Tongue (tissue), 2 donors: ENCODE results near the gene BTBD10. TPM values are rescaled to one million over a fixed set of nuclear protein-coding genes. Genes with fewer than 3 reads are reported as not detected.
"Not testable (repeated sequence)": the region's sequence is repeated elsewhere in the genome, so short reads cannot be mapped to it uniquely, and the experiment has no call there.

Experiments used
- DNase-seq: peaks from one replicate; pipeline ENCODE4 v3.0.0-alpha.2; 2015
- total RNA-seq: library from RNA; depleted of rRNA; stranded (reverse); fragments of >200 nt; gene quantifications from one replicate; pipeline ENCODE4 v1.2.3, GENCODE V29; 2014

BTBD10 gene
- total RNA-seq, 1 donor from 2014 or later: 65.9 TPM

- DNase-seq: peak; percentile 76
These were observed 22.7 kb downstream of the BTBD10 start for GRCh38 chr11:13440100-13440855.

GRCh38 chr11:13438291-13438690 is 24.7 kb downstream of the BTBD10 start:
- no peak for DNase-seq

GRCh38 chr11:13436836-13437235 is 26.2 kb downstream of the BTBD10 start:
- not testable (repeated sequence) for DNase-seq

GRCh38 chr11:13434247-13435205 is 28.5 kb downstream of the BTBD10 start:
- no peak for DNase-seq

- DNase-seq: no peak
These were observed 29.6 kb downstream of the BTBD10 start for GRCh38 chr11:13433437-13433836.

GRCh38 chr11:13429836-13430235 is 33.2 kb downstream of the BTBD10 start:
- DNase-seq: no peak

GRCh38 chr11:13429288-13429687 is 33.7 kb downstream of the BTBD10 start:
- DNase-seq: no peak

GRCh38 chr11:13427440-13427839 is 35.6 kb downstream of the BTBD10 start:
- no peak for DNase-seq

GRCh38 chr11:13423372-13423771 is 39.6 kb downstream of the BTBD10 start:
- DNase-seq: no peak

GRCh38 chr11:13421561-13421960 is 41.5 kb downstream of the BTBD10 start:
- no peak for DNase-seq

- DNase-seq: no peak
These were observed 47.8 kb downstream of the BTBD10 start for GRCh38 chr11:13415201-13415600.

- DNase-seq: no peak
These were observed 57.8 kb downstream of the BTBD10 start for GRCh38 chr11:13405220-13405619.

GRCh38 chr11:13398335-13398734 is 64.7 kb downstream of the BTBD10 start:
- DNase-seq: not testable (repeated sequence)

- DNase-seq: no peak
These were observed 71.8 kb downstream of the BTBD10 start for GRCh38 chr11:13391217-13391616.

GRCh38 chr11:13388741-13389140 is 74.3 kb downstream of the BTBD10 start:
- DNase-seq: peak; percentile 25

- no peak for DNase-seq
These were observed 76.5 kb downstream of the BTBD10 start for GRCh38 chr11:13386567-13386966.

- peak; percentile 70 for DNase-seq
These were observed 77.9 kb downstream of the BTBD10 start for GRCh38 chr11:13384908-13385640.

GRCh38 chr11:13382751-13383150 is 80.3 kb downstream of the BTBD10 start:
- no peak for DNase-seq

GRCh38 chr11:13380731-13381130 is 82.3 kb downstream of the BTBD10 start:
- no peak for DNase-seq

- DNase-seq: no peak
These were observed 84.7 kb downstream of the BTBD10 start for GRCh38 chr11:13378316-13378715.

GRCh38 chr11:13376838-13377237 is 86.2 kb downstream of the BTBD10 start:
- DNase-seq: no peak

GRCh38 chr11:13376402-13376801 is 86.6 kb downstream of the BTBD10 start:
- no peak for DNase-seq

GRCh38 chr11:13375798-13376197 is 87.2 kb downstream of the BTBD10 start:
- no peak for DNase-seq
